Fibroblast of lung (primary cell): Measurements from ENCODE around the gene PIK3C2A.

ENCODE experiments used
- CTCF ChIP-seq, 2 donors: IDR thresholded peaks in 1 of 2; conservative IDR thresholded peaks in 1 of 2; 1 replicate in 1 of 2; 2 replicates in 1 of 2; pipeline ENCODE4 v1.5.1; 2011 to 2012; ENCODE audit warnings: low read length in 2 of 2, control low read depth in 1 of 2, inconsistent platforms in 1 of 2, low read depth in 1 of 2, mild to moderate bottlenecking in 1 of 2
- EZH2 ChIP-seq: IDR thresholded peaks from 2 replicates; pipeline ENCODE4 v1.5.1; 2012; ENCODE audit warnings: low read length, control low read depth, mild to moderate bottlenecking; ENCODE audit errors: missing control alignments

- no peak for TF ChIP-seq CTCF (conservative IDR thresholded peaks at IDR 0.05 in 1 of 2, IDR thresholded peaks at IDR 0.05 in 1 of 2; ENCODE audit: low read depth in 1 of 2, low read length in 2 of 2)
- no peak for TF ChIP-seq EZH2
Observed at GRCh38 chr11:17229481-17230152, 21.8 kb upstream of the PIK3C2A start.
